ENCODE results near the gene ZCCHC4.
"Not testable (repeated sequence)": the region's sequence is repeated elsewhere in the genome, so short reads cannot be mapped to it uniquely, and the experiment has no call there.

Gene ZCCHC4

DNA sequence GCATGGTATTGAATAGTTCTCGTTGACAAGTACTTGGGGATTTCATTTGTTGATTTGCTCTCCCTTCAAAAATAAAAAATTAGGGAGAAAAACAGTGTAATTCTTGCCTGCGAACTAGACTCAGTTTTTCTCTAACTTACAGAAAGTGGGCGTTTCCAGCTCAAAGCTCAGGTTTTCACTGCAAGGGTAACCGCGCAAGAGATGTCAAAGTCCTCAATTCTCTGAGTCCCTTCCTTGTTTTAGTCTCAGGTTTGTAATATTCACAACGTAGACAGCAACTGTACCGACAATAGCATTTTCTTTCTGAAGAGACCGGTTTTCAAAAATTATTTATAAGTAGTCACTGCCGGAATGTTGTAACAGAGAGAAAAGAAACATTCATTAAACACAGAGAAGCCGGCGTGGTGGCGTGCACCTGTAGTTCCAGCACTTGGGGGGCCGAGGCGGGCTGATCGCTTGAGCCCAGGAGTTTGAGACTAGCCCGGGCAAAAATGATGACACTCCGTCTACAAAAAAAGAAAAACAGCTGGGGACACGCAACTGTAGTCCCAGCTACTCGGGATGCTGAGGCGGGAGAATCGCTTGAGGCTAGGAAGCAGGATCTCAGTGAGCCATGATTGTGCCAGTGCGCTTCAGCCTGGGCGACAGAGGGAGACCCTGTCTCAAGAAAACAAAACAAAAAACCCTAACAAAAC, 774 bp downstream of the ZCCHC4 start:
- DNase-seq, result peak in 2 of 3 donors; percentile 47 to 51

DNA sequence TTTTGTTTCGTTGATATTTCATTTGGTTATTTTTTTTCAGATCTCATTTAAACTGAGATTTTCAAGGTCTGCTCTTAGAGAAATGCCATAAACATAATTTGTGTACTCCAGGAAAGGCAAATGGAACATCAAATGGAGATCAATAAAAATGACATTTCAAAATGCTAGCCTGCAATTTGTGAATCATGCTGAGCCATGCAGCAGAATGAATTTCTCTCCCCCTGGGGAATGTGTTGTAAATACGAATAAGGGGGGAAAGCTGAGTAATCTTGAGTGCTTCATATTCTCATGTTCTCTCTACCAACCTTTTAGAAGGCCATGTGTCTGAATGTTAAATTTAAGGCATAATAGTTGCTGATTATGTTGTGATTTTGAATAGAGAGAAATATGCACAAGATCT, 7.8 kb downstream of the ZCCHC4 start:
- Histone ChIP-seq H3K9me3 (ENCODE audit: control extremely low read depth in 1 of 5, control insufficient read depth in 4 of 5, insufficient read depth in 2 of 5, low read depth in 1 of 5, low read length in 4 of 5) (no peaks in the 10 kb centered on the region), H3K4me1 (ENCODE audit: control extremely low read depth in 1 of 4, control insufficient read depth in 4 of 4, insufficient read depth in 4 of 4, low read length in 3 of 4) (peaks cover 0 to 10% (median 0%) of the 10 kb centered on the region in 4 experiments), H3K36me3 (ENCODE audit: control insufficient read depth in 4 of 4, insufficient read depth in 4 of 4, low read length in 3 of 4) (peaks cover 3 to 18% (median 12%) of the 10 kb centered on the region in 4 experiments), H3K27ac (ENCODE audit: insufficient read depth in 1 of 2, low read depth in 1 of 2, low read length in 2 of 2, poor library complexity in 1 of 2, severe bottlenecking in 2 of 2) (no peak overlapping the region), H3K4me3 (ENCODE audit: control insufficient read depth in 1 of 7, extremely low read depth in 1 of 7, insufficient read depth in 4 of 7, low read depth in 2 of 7, low read length in 6 of 7) (no peak overlapping the region), H3K27me3 (replicated peaks in 2 of 5; ENCODE audit: control insufficient read depth in 4 of 5, insufficient read depth in 5 of 5, low read length in 4 of 5) (no peaks in the 10 kb centered on the region)
- DNase-seq, result no peak
- WGBS (ENCODE audit: insufficient coverage), result 100% methylated on average over 1 of the region's 2 CpGs
- POLR2A ChIA-PET, result no interaction called here
- CTCF ChIA-PET, result interaction anchor here (1.3 kb wide), 1 partner anchor 8 kb away, joined by 4 read pairs; no protein-coding TSS in a partner anchor

More for the DNA sequence above, 774 bp downstream of the ZCCHC4 start:
- H3K27ac ChIP-seq (ENCODE audit: insufficient read depth in 1 of 2, low read depth in 1 of 2, low read length in 2 of 2, poor library complexity in 1 of 2, severe bottlenecking in 2 of 2), result peak overlapping the region; percentile 76 to 87
- POLR2A ChIA-PET, result interaction anchor here (1.1 kb wide), 1 partner anchor 153 kb away, joined by 4 read pairs; the partner anchor contains the start of gene SEPSECS
- 11% methylated on average over 16 of the region's 23 CpGs for WGBS (ENCODE audit: insufficient coverage)
- peaks cover 4 to 20% (median 16%) of the 10 kb centered on the region in 4 experiments for H3K4me1 ChIP-seq (ENCODE audit: control extremely low read depth in 1 of 4, control insufficient read depth in 4 of 4, insufficient read depth in 4 of 4, low read length in 3 of 4)
- CTCF ChIA-PET, result interaction anchor here (0.6 to 3.1 kb wide), 8 partner anchors 10 to 763 kb away, joined by 3 to 34 read pairs (median 4); partner anchors contain the start of gene SEPSECS
- H3K9me3 ChIP-seq (ENCODE audit: control extremely low read depth in 1 of 5, control insufficient read depth in 4 of 5, insufficient read depth in 2 of 5, low read depth in 1 of 5, low read length in 4 of 5), result no peaks in the 10 kb centered on the region
- H3K27me3 ChIP-seq (replicated peaks in 2 of 5; ENCODE audit: control insufficient read depth in 4 of 5, insufficient read depth in 5 of 5, low read length in 4 of 5), result no peaks in the 10 kb centered on the region
- peaks cover 3 to 12% (median 10%) of the 10 kb centered on the region in 4 experiments for H3K36me3 ChIP-seq (ENCODE audit: control insufficient read depth in 4 of 4, insufficient read depth in 4 of 4, low read length in 3 of 4)
- peak overlapping the region in 6 of 7 experiments; percentile 88 to 100 (median 97) for H3K4me3 ChIP-seq (ENCODE audit: control insufficient read depth in 1 of 7, extremely low read depth in 1 of 7, insufficient read depth in 4 of 7, low read depth in 2 of 7, low read length in 6 of 7)

DNA sequence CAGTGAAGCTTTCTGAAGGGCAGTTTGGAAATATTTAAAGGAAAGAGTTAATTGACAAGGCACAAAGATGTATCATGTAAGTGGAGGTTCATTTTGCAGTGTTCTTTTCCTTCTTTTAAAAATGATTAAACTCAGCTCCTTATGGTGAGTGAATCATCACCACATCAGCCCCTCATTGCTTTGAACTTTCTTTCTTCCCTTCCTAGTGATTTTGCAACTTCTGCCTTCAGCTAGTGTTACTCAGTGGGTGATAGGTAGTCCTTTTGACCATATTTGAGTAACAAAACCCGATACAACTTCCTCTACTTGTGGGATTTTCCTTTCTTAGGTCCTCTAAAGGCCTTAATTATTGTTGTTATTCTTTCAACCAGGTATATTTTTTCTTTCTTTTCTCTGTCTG, 8.2 kb downstream of the ZCCHC4 start:
- peak in 2 of 3 donors; percentile 31 to 32 for DNase-seq
- no peak overlapping the region for H3K4me3 ChIP-seq (ENCODE audit: control insufficient read depth in 1 of 7, extremely low read depth in 1 of 7, insufficient read depth in 4 of 7, low read depth in 2 of 7, low read length in 6 of 7)
- H3K4me1 ChIP-seq (ENCODE audit: control extremely low read depth in 1 of 4, control insufficient read depth in 4 of 4, insufficient read depth in 4 of 4, low read length in 3 of 4), result peaks cover 0 to 10% (median 0%) of the 10 kb centered on the region in 4 experiments
- H3K9me3 ChIP-seq (ENCODE audit: control extremely low read depth in 1 of 5, control insufficient read depth in 4 of 5, insufficient read depth in 2 of 5, low read depth in 1 of 5, low read length in 4 of 5), result no peaks in the 10 kb centered on the region
- no peak overlapping the region for H3K27ac ChIP-seq (ENCODE audit: insufficient read depth in 1 of 2, low read depth in 1 of 2, low read length in 2 of 2, poor library complexity in 1 of 2, severe bottlenecking in 2 of 2)
- WGBS (ENCODE audit: insufficient coverage), result no CpG with 5 or more reads among the region's 1 CpG
- ChIA-PET POLR2A (no interaction called here), CTCF (interaction anchor here (1.3 kb wide), 1 partner anchor 9 kb away, joined by 4 read pairs; no protein-coding TSS in a partner anchor)
- H3K27me3 ChIP-seq (replicated peaks in 2 of 5; ENCODE audit: control insufficient read depth in 4 of 5, insufficient read depth in 5 of 5, low read length in 4 of 5), result no peaks in the 10 kb centered on the region
- H3K36me3 ChIP-seq (ENCODE audit: control insufficient read depth in 4 of 4, insufficient read depth in 4 of 4, low read length in 3 of 4), result peaks cover 2 to 16% (median 11%) of the 10 kb centered on the region in 4 experiments

DNA sequence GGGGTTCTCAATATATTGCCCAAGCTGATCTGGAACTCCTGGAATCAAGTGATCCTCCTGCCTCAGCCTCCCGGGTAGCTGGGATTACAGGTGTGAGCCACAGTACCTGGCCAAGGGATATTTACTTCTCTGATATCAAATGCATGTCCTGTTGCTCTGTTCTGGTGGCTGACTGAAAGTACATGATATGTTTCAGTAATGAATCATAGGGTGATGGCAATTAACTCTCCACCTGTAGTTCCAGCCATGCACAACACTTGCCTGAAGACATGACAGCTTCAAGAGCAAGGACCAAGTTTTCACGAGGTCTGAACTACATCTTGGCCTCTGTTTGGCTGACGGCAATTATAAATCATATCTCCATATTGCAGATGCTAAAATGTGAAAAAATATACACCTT, 9.1 kb downstream of the ZCCHC4 start:
- 86% methylated on average over 1 of the region's 3 CpGs for WGBS (ENCODE audit: insufficient coverage)
- Histone ChIP-seq H3K27ac (ENCODE audit: insufficient read depth in 1 of 2, low read depth in 1 of 2, low read length in 2 of 2, poor library complexity in 1 of 2, severe bottlenecking in 2 of 2) (no peak overlapping the region), H3K4me1 (ENCODE audit: control extremely low read depth in 1 of 4, control insufficient read depth in 4 of 4, insufficient read depth in 4 of 4, low read length in 3 of 4) (peaks cover 0 to 10% (median 0%) of the 10 kb centered on the region in 4 experiments), H3K27me3 (replicated peaks in 2 of 5; ENCODE audit: control insufficient read depth in 4 of 5, insufficient read depth in 5 of 5, low read length in 4 of 5) (no peaks in the 10 kb centered on the region), H3K36me3 (ENCODE audit: control insufficient read depth in 4 of 4, insufficient read depth in 4 of 4, low read length in 3 of 4) (peaks cover 0 to 13% (median 7%) of the 10 kb centered on the region in 4 experiments), H3K4me3 (ENCODE audit: control insufficient read depth in 1 of 7, extremely low read depth in 1 of 7, insufficient read depth in 4 of 7, low read depth in 2 of 7, low read length in 6 of 7) (no peak overlapping the region), H3K9me3 (ENCODE audit: control extremely low read depth in 1 of 5, control insufficient read depth in 4 of 5, insufficient read depth in 2 of 5, low read depth in 1 of 5, low read length in 4 of 5) (no peaks in the 10 kb centered on the region)
- POLR2A ChIA-PET, result no interaction called here
- DNase-seq, result no peak
- CTCF ChIA-PET, result interaction anchor here (1.3 kb wide), 1 partner anchor 9 kb away, joined by 4 read pairs; no protein-coding TSS in a partner anchor

DNA sequence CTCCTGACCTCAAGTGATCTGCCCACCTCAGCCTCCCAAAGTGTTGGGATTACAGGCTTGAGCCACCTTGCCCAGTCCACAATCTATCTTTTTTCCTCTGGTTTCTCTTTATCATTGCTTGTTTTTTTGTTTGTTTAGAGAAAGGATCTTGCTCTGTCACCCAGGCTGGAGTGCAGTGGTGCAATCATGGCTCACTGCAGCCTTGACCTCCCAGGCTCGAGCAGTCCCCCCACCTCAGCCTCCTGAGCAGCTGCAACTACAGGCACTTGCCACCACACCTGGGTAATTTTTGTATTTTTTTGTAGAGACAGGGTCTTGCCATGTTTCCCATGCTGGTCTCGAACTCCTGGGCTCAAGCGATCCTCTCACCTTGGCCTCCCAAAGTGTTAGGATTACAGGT, 15.9 kb downstream of the ZCCHC4 start:
- POLR2A ChIA-PET; DNase-seq; H3K27ac ChIP-seq (ENCODE audit: insufficient read depth in 1 of 2, low read depth in 1 of 2, low read length in 2 of 2, poor library complexity in 1 of 2, severe bottlenecking in 2 of 2); H3K4me1 ChIP-seq (ENCODE audit: control extremely low read depth in 1 of 4, control insufficient read depth in 4 of 4, insufficient read depth in 4 of 4, low read length in 3 of 4); H3K9me3 ChIP-seq (ENCODE audit: control extremely low read depth in 1 of 5, control insufficient read depth in 4 of 5, insufficient read depth in 2 of 5, low read depth in 1 of 5, low read length in 4 of 5); H3K27me3 ChIP-seq (replicated peaks in 2 of 5; ENCODE audit: control insufficient read depth in 4 of 5, insufficient read depth in 5 of 5, low read length in 4 of 5); H3K4me3 ChIP-seq (ENCODE audit: control insufficient read depth in 1 of 7, extremely low read depth in 1 of 7, insufficient read depth in 4 of 7, low read depth in 2 of 7, low read length in 6 of 7); H3K36me3 ChIP-seq (ENCODE audit: control insufficient read depth in 4 of 4, insufficient read depth in 4 of 4, low read length in 3 of 4): not testable (repeated sequence)
- CTCF ChIA-PET, result interaction anchor here (0.8 kb wide), 1 partner anchor 16 kb away, joined by 3 read pairs; no protein-coding TSS in a partner anchor
- WGBS (ENCODE audit: insufficient coverage), result 100% methylated on average over 3 of the region's 3 CpGs

DNA sequence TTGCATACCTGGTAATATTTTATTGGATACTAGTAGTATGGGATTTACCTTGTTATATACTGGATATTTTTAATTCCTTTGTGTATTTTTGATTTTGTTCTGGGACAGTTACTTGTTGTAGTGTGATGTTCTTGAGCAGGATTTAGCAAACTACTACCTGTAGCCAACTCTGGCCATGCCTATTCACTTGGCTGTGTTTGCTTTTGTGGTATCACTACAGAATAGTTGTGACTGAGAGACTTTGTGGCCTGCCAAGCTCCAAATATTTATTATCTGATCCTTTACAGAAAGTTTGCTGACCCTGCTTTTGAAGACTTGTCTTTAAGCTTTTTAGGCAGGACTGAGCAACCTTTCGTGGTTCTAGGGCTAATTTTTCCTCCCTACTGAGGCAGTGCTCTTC, 17.8 kb downstream of the ZCCHC4 start:
- Histone ChIP-seq H3K9me3 (ENCODE audit: control extremely low read depth in 1 of 5, control insufficient read depth in 4 of 5, insufficient read depth in 2 of 5, low read depth in 1 of 5, low read length in 4 of 5) (no peaks in the 10 kb centered on the region), H3K4me1 (ENCODE audit: control extremely low read depth in 1 of 4, control insufficient read depth in 4 of 4, insufficient read depth in 4 of 4, low read length in 3 of 4) (peaks cover 0 to 9% (median 3%) of the 10 kb centered on the region in 4 experiments), H3K4me3 (ENCODE audit: control insufficient read depth in 1 of 7, extremely low read depth in 1 of 7, insufficient read depth in 4 of 7, low read depth in 2 of 7, low read length in 6 of 7) (peak overlapping the region in 1 of 7 experiments; percentile 75), H3K36me3 (ENCODE audit: control insufficient read depth in 4 of 4, insufficient read depth in 4 of 4, low read length in 3 of 4) (peaks cover 0 to 8% (median 5%) of the 10 kb centered on the region in 4 experiments), H3K27me3 (replicated peaks in 2 of 5; ENCODE audit: control insufficient read depth in 4 of 5, insufficient read depth in 5 of 5, low read length in 4 of 5) (no peaks in the 10 kb centered on the region), H3K27ac (ENCODE audit: insufficient read depth in 1 of 2, low read depth in 1 of 2, low read length in 2 of 2, poor library complexity in 1 of 2, severe bottlenecking in 2 of 2) (no peak overlapping the region)
- 100% methylated on average over 1 of the region's 1 CpG for WGBS (ENCODE audit: insufficient coverage)
- ChIA-PET POLR2A (no interaction called here), CTCF (interaction anchor here (0.8 to 1.7 kb wide), 3 partner anchors 11 to 152 kb away, joined by 3 to 4 read pairs (median 4); no protein-coding TSS in a partner anchor)
- DNase-seq, result no peak
